GM19099 (cell line): ENCODE results near the gene IGF2.

Source experiments
- POLR2A ChIP-seq: IDR thresholded peaks from 3 replicates; pipeline ENCODE4 v1.6.1; 2011; ENCODE audit warnings: low read depth; ENCODE audit not compliant: insufficient read length; ENCODE audit errors: extremely low read depth

IGF2 gene

GRCh38 chr11:2147391-2147790, 8.2 kb upstream of the IGF2 start:
- no peak for TF ChIP-seq POLR2A

GRCh38 chr11:2146051-2146450, 6.9 kb upstream of the IGF2 start:
- no peak for TF ChIP-seq POLR2A

- no peak for TF ChIP-seq POLR2A
Measured at GRCh38 chr11:2144544-2145248, 5.5 kb upstream of the IGF2 start.

GRCh38 chr11:2143799-2144543, 4.8 kb upstream of the IGF2 start:
- TF ChIP-seq POLR2A = no peak

- TF ChIP-seq POLR2A = no peak
Measured at GRCh38 chr11:2143477-2143798, 4.2 kb upstream of the IGF2 start.

- no peak for TF ChIP-seq POLR2A
Measured at GRCh38 chr11:2142762-2143202, 3.6 kb upstream of the IGF2 start.

- TF ChIP-seq POLR2A = no peak
Measured at GRCh38 chr11:2142300-2142759, 3.1 kb upstream of the IGF2 start.

- TF ChIP-seq POLR2A = no peak
Measured at GRCh38 chr11:2140411-2141400, 1.5 kb upstream of the IGF2 start.

- TF ChIP-seq POLR2A = no peak
Measured at GRCh38 chr11:2139621-2140337, 590 bp upstream of the IGF2 start.

GRCh38 chr11:2138431-2139122, 612 bp downstream of the IGF2 start:
- TF ChIP-seq POLR2A = no peak

- no peak for TF ChIP-seq POLR2A
Measured at GRCh38 chr11:2138068-2138430, 1.1 kb downstream of the IGF2 start.

- no peak for TF ChIP-seq POLR2A
Measured at GRCh38 chr11:2137202-2138067, 1.8 kb downstream of the IGF2 start.

- no peak for TF ChIP-seq POLR2A
Measured at GRCh38 chr11:2136952-2137201, 2.3 kb downstream of the IGF2 start.

- TF ChIP-seq POLR2A = no peak
Measured at GRCh38 chr11:2136209-2136951, 2.8 kb downstream of the IGF2 start.
